ENCODE measurements around the gene ABHD12. TPM values are rescaled to one million over a fixed set of nuclear protein-coding genes. Genes with fewer than 3 reads are reported as not detected.

ABHD12 gene
- total and polyA plus RNA-seq, 2 donors (not counting 3 experiments of a cell fraction or from before 2014, with no cell fraction given), result 19.2 to 36.0 TPM

GRCh38 chr20:25275813-25276532 is 114.7 kb downstream of the ABHD12 start:
- no peaks in the 10 kb centered on the region for H3K4me1 ChIP-seq (ENCODE audit: control insufficient read depth, extremely low read depth, insufficient read depth, low read length)
- no peaks in the 10 kb centered on the region for H3K9me1 ChIP-seq (replicated peaks; ENCODE audit: control insufficient read depth, extremely low read depth, insufficient read depth, low read length)
- H3K27ac ChIP-seq (ENCODE audit: insufficient read depth, low read depth, low read length), result no peak overlapping the region
- DNase-seq (ENCODE audit: low read depth, low spot score) (no peak), FAIRE-seq (no peak)
- no peaks in the 10 kb centered on the region for H3K27me3 ChIP-seq (ENCODE audit: control insufficient read depth in 2 of 2, insufficient read depth in 2 of 2, low read length in 2 of 2)
- BruUV-seq (replicated peaks), result no TSS peak
- TF ChIP-seq, protein P1, sequence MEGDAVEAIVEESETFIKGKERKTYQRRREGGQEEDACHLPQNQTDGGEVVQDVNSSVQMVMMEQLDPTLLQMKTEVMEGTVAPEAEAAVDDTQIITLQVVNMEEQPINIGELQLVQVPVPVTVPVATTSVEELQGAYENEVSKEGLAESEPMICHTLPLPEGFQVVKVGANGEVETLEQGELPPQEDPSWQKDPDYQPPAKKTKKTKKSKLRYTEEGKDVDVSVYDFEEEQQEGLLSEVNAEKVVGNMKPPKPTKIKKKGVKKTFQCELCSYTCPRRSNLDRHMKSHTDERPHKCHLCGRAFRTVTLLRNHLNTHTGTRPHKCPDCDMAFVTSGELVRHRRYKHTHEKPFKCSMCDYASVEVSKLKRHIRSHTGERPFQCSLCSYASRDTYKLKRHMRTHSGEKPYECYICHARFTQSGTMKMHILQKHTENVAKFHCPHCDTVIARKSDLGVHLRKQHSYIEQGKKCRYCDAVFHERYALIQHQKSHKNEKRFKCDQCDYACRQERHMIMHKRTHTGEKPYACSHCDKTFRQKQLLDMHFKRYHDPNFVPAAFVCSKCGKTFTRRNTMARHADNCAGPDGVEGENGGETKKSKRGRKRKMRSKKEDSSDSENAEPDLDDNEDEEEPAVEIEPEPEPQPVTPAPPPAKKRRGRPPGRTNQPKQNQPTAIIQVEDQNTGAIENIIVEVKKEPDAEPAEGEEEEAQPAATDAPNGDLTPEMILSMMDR (IDR thresholded peaks at IDR 0.05; ENCODE audit: extremely low read depth in 1 of 2, insufficient read depth in 1 of 2, low read depth in 1 of 2, low read length in 2 of 2), result no peak
- TF ChIP-seq MAX (IDR thresholded peaks at IDR 0.05; ENCODE audit: insufficient read depth, insufficient read length), result no peak
- TF ChIP-seq FOS (IDR thresholded peaks at IDR 0.05; ENCODE audit: borderline replicate concordance, insufficient read depth, low read length), result no peak
- no peak for TF ChIP-seq MYC (IDR thresholded peaks at IDR 0.05; ENCODE audit: low read depth, low read length)
- TF ChIP-seq GATA2 (IDR thresholded peaks at IDR 0.05; ENCODE audit: insufficient read depth, insufficient read length, low read depth, low read length), result no peak
- TF ChIP-seq EZH2 (IDR thresholded peaks at IDR 0.05; ENCODE audit: borderline replicate concordance, low read depth, low read length, severe bottlenecking), result no peak
- no peak for TF ChIP-seq POLR2AphosphoS5 (IDR thresholded peaks at IDR 0.05; ENCODE audit: insufficient read depth, low read depth, low read length)
- TF ChIP-seq POLR2A (IDR thresholded peaks at IDR 0.05; ENCODE audit: low read depth, low read length), result no peak
- TF ChIP-seq JUN (IDR thresholded peaks at IDR 0.05; ENCODE audit: borderline replicate concordance, insufficient read depth, insufficient read length, low read depth), result no peak
- no peaks in the 10 kb centered on the region for H3K9me3 ChIP-seq (replicated peaks; ENCODE audit: control insufficient read depth, insufficient read depth, low read length)
- no peak overlapping the region for H3K4me3 ChIP-seq (replicated peaks in 1 of 3; ENCODE audit: insufficient read depth in 1 of 3, low read depth in 1 of 3, low read length in 3 of 3)
- no peak overlapping the region for H3K9ac ChIP-seq (replicated peaks; ENCODE audit: extremely low read depth, insufficient read depth, low read length)
- no peak overlapping the region for H3K4me2 ChIP-seq (ENCODE audit: insufficient read depth, low read length)
- intact Hi-C loops (cut with micrococcal nuclease), result no loop called here
- dilution Hi-C loops (cut with MboI; ENCODE audit: extremely low pct_ligation_motif_present, low sequenced_read_pairs), result no loop called here
- H4K20me1 ChIP-seq (replicated peaks; ENCODE audit: control insufficient read depth, extremely low read depth, insufficient read depth, low read length), result no peaks in the 10 kb centered on the region
- H3K36me3 ChIP-seq (ENCODE audit: control insufficient read depth in 2 of 2, extremely low read depth in 1 of 2, insufficient read depth in 2 of 2, low read length in 2 of 2), result peaks cover 4 to 60% of the 10 kb centered on the region in 2 experiments
- no peaks in the 10 kb centered on the region for H3K79me2 ChIP-seq (ENCODE audit: control insufficient read depth, insufficient read depth, low read length)
- ChIA-PET CTCF (interaction anchor here (1.1 kb wide), 1 partner anchor 8 kb away, joined by 4 read pairs; no protein-coding TSS in a partner anchor), POLR2A (no interaction called here)
- H2AFZ ChIP-seq (ENCODE audit: low read depth, low read length), result no peak overlapping the region
